ENCODE data around the gene SLC2A6.

GRCh38 chr9:133429214-133429613 lies 49.7 kb downstream of the SLC2A6 start:
- TF ChIP-seq CTCF (IDR thresholded peaks at IDR 0.05) (no peak), POLR2AphosphoS5 (IDR thresholded peaks at IDR 0.05) (no peak), POLR2A (IDR thresholded peaks at IDR 0.05) (no peak), EP300 (IDR thresholded peaks at IDR 0.05; ENCODE audit: low read depth) (no peak)
